Prostate gland (tissue), 2 donors: ENCODE results near the gene TOP2B. TPM values are rescaled to one million over a fixed set of nuclear protein-coding genes. Genes with fewer than 3 reads are reported as not detected.

ENCODE experiments used
- DNase-seq: peaks from one replicate; pipeline ENCODE4 v3.0.0-alpha.2; 2019; ENCODE audit warnings: low spot score
- H3K27ac ChIP-seq, 2 donors: fragments of 200-600 bp; sonication (generic); 2 replicates each; pipeline ENCODE4 v1.5.1; 2017 to 2019
- H3K27me3 ChIP-seq: fragments of 200-600 bp; sonication (generic); replicated peaks from 2 replicates; pipeline ENCODE4 v1.5.1; 2019; ENCODE audit not compliant: insufficient read depth
- H3K36me3 ChIP-seq, 2 donors: fragments of 200-600 bp; sonication (generic); 1 replicate in 1 of 2; 2 replicates in 1 of 2; pipeline versions ENCODE4 v1.5.1 to v1.8.1; 2017 to 2019
- H3K4me1 ChIP-seq: fragments of 200-600 bp; sonication (generic); replicated peaks from 2 replicates; pipeline ENCODE4 v1.5.1; 2019
- H3K4me3 ChIP-seq, 2 donors: fragments of 200-600 bp; sonication (generic); 2 replicates each; pipeline ENCODE4 v1.5.1; 2017 to 2019
- H3K9me3 ChIP-seq: fragments of 200-600 bp; sonication (generic); 2 replicates; pipeline ENCODE4 v1.5.1; 2017
- POLR2A ChIP-seq: fragments of 450-650 bp; IDR thresholded peaks from one replicate; pipeline ENCODE4 v1.6.1; 2016; ENCODE audit warnings: antibody characterized with exemption, mild to moderate bottlenecking
- POLR2AphosphoS5 ChIP-seq: sonication (generic); formaldehyde crosslinking; IDR thresholded peaks from one replicate; pipeline ENCODE4 v1.6.1; 2017; ENCODE audit warnings: antibody characterized with exemption
- WGBS: methylation state at CpG from one replicate; pipeline ENCODE4 v1.1.5; 2018; 5-methylcytosine and 5-hydroxymethylcytosine counted together
- intact Hi-C: fragments of 100-400 bp; cut with DNase I; formaldehyde crosslinking; loops from one replicate; pipeline ENCODE4 v1.14.2; 2022
- total RNA-seq, 2 donors: library from RNA; depleted of rRNA; stranded (reverse); fragments of >200 nt; gene quantifications; one replicate each; pipeline ENCODE4 v1.1.0, GENCODE V29; 2016
- TF ChIP-seq, protein P1 (sequence below), 4 experiments: fragments of 200-600 bp in 2 of 4; fragments of 450-650 bp in 2 of 4; sonication (generic) in 2 of 4; IDR thresholded peaks; 1 replicate in 3 of 4; 2 replicates in 1 of 4; pipeline ENCODE4 v1.5.1; 2016 to 2019; ENCODE audit warnings: antibody characterized with exemption in 4 of 4, mild to moderate bottlenecking in 2 of 4, moderate library complexity in 2 of 4

The TOP2B gene
- total RNA-seq, 2 donors from 2014 or later, result 85.3 to 109 TPM

DNA sequence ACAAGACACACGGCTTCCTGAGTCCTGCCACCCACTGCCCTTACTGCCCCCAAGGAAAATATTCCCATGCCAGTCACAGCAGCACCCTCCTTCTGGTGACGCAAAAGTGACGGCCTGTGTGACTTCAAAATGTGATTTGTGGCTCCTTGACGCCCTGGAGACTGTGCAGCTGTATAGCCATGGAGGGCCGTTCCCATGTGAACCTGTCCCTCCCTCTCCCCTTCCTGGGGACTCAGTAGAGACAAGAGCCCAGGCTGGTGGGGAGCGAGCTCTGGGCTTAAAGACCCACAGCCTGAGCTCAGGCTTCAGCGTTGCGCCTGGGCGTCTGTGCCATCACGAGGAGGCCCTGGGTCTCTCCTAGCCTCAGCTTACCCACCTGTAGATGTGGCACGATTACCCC, 78.2 kb downstream of the TOP2B start:
- H3K9me3 ChIP-seq, result no peaks in the 10 kb centered on the region
- H3K36me3 ChIP-seq, result no peaks in the 10 kb centered on the region
- WGBS, result 89% methylated on average over 11 of the region's 11 CpGs
- no peaks in the 10 kb centered on the region for H3K4me1 ChIP-seq
- no peak overlapping the region for H3K4me3 ChIP-seq
- DNase-seq, result no peak
- H3K27me3 ChIP-seq, result no peaks in the 10 kb centered on the region
- intact Hi-C loops, result no loop called here
- no peak overlapping the region for H3K27ac ChIP-seq
- TF ChIP-seq POLR2A (no peak), POLR2AphosphoS5 (no peak)
- TF ChIP-seq, protein P1, sequence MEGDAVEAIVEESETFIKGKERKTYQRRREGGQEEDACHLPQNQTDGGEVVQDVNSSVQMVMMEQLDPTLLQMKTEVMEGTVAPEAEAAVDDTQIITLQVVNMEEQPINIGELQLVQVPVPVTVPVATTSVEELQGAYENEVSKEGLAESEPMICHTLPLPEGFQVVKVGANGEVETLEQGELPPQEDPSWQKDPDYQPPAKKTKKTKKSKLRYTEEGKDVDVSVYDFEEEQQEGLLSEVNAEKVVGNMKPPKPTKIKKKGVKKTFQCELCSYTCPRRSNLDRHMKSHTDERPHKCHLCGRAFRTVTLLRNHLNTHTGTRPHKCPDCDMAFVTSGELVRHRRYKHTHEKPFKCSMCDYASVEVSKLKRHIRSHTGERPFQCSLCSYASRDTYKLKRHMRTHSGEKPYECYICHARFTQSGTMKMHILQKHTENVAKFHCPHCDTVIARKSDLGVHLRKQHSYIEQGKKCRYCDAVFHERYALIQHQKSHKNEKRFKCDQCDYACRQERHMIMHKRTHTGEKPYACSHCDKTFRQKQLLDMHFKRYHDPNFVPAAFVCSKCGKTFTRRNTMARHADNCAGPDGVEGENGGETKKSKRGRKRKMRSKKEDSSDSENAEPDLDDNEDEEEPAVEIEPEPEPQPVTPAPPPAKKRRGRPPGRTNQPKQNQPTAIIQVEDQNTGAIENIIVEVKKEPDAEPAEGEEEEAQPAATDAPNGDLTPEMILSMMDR (IDR thresholded peaks at IDR 0.05), result no peak

DNA sequence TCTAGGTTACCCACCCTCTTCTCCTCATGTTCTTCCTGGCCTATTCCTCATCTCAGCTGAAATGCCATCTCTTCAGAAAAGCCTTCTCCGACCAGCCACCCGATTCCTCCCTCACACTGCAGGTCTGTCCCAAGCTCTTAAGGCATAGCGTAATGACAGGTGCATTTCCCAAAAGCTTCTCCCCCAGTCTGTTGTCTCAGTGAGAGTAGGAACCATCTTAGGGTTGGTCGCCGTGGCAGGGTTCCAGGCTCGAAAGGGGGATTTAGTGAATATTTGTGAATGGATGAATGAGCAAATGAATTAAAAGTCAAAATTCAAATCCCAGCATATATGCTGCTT, 78.6 kb downstream of the TOP2B start:
- TF ChIP-seq, protein P1 (IDR thresholded peaks at IDR 0.05), result no peak
- TF ChIP-seq POLR2A (no peak), POLR2AphosphoS5 (no peak)
- H3K27ac ChIP-seq, result no peak overlapping the region
- intact Hi-C loops, result no loop called here
- H3K4me3 ChIP-seq, result no peak overlapping the region
- no peaks in the 10 kb centered on the region for H3K9me3 ChIP-seq
- H3K4me1 ChIP-seq, result no peaks in the 10 kb centered on the region
- no peak for DNase-seq
- 94% methylated on average over 6 of the region's 6 CpGs for WGBS
- H3K27me3 ChIP-seq, result no peaks in the 10 kb centered on the region
- H3K36me3 ChIP-seq, result no peaks in the 10 kb centered on the region

DNA sequence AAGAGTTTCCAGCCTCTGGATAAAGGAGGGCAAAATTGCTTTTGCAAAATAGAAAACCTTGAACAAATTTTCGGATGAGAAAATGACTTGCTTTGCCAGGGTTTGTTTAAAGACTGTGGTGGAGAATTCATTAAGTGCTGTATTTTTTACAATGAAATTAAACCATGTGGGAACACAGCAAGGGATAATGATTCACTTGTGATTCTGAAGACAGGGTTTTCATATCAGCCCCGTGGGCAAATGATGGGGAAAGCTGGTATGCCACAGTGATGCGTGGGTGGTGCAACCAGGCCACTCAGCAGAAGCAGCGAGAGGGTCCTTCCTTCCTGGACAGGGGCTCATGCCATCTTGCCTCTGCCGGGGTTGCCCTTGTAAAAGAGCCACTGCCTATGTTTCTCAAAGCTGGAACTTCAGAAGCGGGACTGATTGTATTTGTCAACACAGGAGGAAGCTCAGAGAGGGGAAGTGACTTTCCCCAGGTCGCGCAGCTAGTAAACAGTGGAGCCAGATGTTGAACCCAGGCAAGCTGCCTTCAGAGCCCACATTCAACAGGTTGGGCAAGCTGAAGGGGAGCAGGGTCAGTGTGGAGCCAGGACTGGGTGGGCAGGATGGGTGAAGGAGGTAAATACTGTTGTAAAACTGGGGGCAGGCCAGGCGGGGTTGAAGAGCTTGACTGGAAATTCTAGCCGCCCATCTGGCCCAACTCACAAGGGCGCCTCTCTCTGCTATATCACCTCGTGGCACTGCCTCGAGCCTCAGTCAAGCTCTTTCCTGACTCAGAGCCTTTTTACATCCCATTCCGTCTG, 79.1 kb downstream of the TOP2B start:
- Histone ChIP-seq H3K36me3 (no peaks in the 10 kb centered on the region), H3K27me3 (no peaks in the 10 kb centered on the region), H3K9me3 (no peaks in the 10 kb centered on the region), H3K4me3 (no peak overlapping the region), H3K4me1 (no peaks in the 10 kb centered on the region), H3K27ac (no peak overlapping the region)
- TF ChIP-seq POLR2AphosphoS5 (no peak), POLR2A (no peak)
- TF ChIP-seq, protein P1 (IDR thresholded peaks at IDR 0.05), result no peak
- WGBS, result 87% methylated on average over 14 of the region's 14 CpGs
- no peak for DNase-seq
- intact Hi-C loops, result no loop called here

DNA sequence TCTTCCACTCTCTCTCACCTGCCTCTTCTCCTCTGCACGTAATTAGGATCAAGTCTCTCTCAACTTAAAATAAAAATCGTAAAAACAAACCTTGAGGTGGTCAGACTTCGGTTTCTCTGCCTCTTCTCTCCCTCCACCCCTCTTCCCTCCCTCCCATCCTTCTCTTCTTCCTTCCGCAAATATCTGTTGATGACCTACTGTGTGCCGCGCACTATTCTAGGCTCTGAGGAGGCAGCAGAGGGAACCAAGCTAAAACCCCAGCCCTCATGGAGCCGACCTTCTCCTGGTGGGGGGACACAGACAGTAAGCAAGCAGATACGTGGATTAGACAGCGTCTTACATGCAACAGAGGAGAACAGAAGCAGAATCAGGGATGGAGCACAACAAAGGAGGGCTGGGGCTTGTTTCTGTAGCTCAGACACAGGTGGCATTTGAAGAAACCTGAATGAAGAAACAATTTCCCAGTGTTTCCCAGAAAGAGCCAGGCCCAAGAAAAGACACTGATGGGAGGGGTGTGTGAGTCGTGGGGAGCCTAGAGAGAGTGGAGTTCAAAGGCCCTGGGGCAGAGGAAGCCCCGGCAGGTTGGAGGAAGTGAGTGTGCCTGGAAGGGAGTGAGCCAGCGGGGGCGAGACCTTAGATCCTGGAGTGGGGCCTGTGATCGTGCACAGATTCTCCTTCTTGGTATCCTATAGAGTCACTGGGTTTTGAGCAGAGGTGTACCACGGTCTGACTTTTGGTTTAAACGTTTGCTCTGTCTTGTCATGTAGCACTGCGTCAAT, 80.5 kb downstream of the TOP2B start:
- Histone ChIP-seq H3K4me3 (no peak overlapping the region), H3K9me3 (no peaks in the 10 kb centered on the region), H3K27me3 (no peaks in the 10 kb centered on the region), H3K27ac (no peak overlapping the region), H3K4me1 (no peaks in the 10 kb centered on the region), H3K36me3 (no peaks in the 10 kb centered on the region)
- DNase-seq, result no peak
- intact Hi-C loops, result no loop called here
- TF ChIP-seq POLR2A (no peak), POLR2AphosphoS5 (no peak)
- TF ChIP-seq, protein P1 (IDR thresholded peaks at IDR 0.05), result no peak
- WGBS, result 81% methylated on average over 17 of the region's 17 CpGs
